NT2/D1 (cell line): ENCODE measurements around the gene SNRPD3.
"Not testable (repeated sequence)": the region's sequence is repeated elsewhere in the genome, so short reads cannot be mapped to it uniquely, and the experiment has no call there.

Experiments
- SUZ12 ChIP-seq: IDR thresholded peaks from 2 replicates; pipeline ENCODE4 v1.6.1; 2011; ENCODE audit not compliant: insufficient read length, insufficient read depth; ENCODE audit errors: extremely low read depth
- YY1 ChIP-seq: IDR thresholded peaks from 2 replicates; pipeline ENCODE4 v1.6.1; 2011; ENCODE audit not compliant: insufficient read length, insufficient read depth
- ZNF274 ChIP-seq: IDR thresholded peaks from 2 replicates; pipeline ENCODE4 v1.6.1; 2011; ENCODE audit warnings: mild to moderate bottlenecking, low read depth, low read length

DNA sequence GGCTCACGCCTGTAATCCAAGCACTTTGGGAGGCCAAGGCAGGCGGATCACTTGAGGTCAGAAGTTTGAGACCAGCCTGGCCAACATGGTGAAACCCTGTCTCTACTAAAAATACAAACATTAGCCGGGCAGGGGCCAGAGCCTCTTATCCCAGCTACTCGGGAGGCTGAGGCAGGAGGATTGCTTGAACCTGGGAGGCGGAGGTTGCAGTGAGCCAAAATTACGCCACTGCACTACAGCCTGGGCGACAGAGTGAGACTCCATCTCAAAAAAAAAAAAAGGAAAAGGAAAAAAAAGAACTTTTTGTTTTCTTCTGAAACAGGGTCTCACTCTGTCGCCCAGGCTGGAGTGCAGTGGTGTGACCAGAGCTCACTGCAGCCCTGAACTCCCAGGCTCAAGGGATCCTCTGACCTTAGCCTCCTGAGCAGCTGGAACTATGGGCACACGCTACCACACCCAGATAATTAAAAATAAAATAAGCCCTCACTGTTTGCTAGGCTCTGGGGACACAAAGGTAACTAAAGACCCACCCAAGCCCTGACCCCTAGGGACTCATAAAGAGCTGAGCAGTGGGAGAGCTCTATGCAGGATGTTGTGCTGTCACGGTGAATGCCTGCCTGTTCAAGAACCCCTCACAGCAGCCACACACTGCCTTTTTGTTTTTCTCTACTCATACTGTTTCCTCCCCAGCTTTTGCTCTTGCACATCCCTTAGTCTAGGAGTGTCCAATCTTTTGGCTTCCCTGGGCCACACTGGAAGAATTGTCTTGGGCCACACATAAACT lies 3.1 kb upstream of the SNRPD3 start:
- not testable (repeated sequence) for TF ChIP-seq ZNF274, YY1, SUZ12
